HepG2 (cell line): ENCODE results near the gene CKS1B. TPM values are rescaled to one million over a fixed set of nuclear protein-coding genes. Genes with fewer than 3 reads are reported as not detected.
A peak's percentile ranks its signal among the peaks of the same experiment; 100 is the strongest.

Experiments
- ARID4A ChIP-seq: sonication (generic); formaldehyde crosslinking; IDR thresholded peaks from 2 replicates; pipeline ENCODE4 v1.5.0; 2020; ENCODE audit warnings: mild to moderate bottlenecking, missing genetic modification reagents, borderline replicate concordance
- DPF2 ChIP-seq: sonication (generic); formaldehyde crosslinking; IDR thresholded peaks from 2 replicates; pipeline ENCODE4 v1.4.0; 2020; ENCODE audit warnings: mild to moderate bottlenecking, low read depth, missing genetic modification reagents, borderline replicate concordance
- GABPA ChIP-seq, 2 experiments: IDR thresholded peaks; 2 replicates each; pipeline ENCODE4 v1.6.1; 2011 to 2016; ENCODE audit warnings: low read depth in 2 of 2, low read length in 1 of 2, missing biosample characterization in 1 of 2, missing genetic modification characterization in 1 of 2
- HOXD1 ChIP-seq: sonication (generic); formaldehyde crosslinking; IDR thresholded peaks from 2 replicates; pipeline ENCODE4 v1.5.0; 2020; ENCODE audit warnings: missing genetic modification reagents
- KLF15 ChIP-seq: sonication (generic); formaldehyde crosslinking; IDR thresholded peaks from 2 replicates; pipeline ENCODE4 v1.8.1; 2023; ENCODE audit warnings: borderline replicate concordance, mild to moderate bottlenecking, inconsistent platforms, missing genetic modification reagents, mixed read lengths
- MEF2D ChIP-seq: sonication (generic); formaldehyde crosslinking; IDR thresholded peaks from 2 replicates; pipeline ENCODE4 v1.5.1; 2020; ENCODE audit warnings: mild to moderate bottlenecking, missing genetic modification reagents
- NR2F6 ChIP-seq, 2 experiments: IDR thresholded peaks; 2 replicates each; pipeline ENCODE4 v1.6.1; 2016; ENCODE audit warnings: antibody characterized with exemption in 1 of 2, mild to moderate bottlenecking in 1 of 2
- PCBP1 ChIP-seq: fragments of 200-400 bp; formaldehyde crosslinking; IDR thresholded peaks from 2 replicates; pipeline ENCODE4 v1.6.1; 2017; ENCODE audit warnings: mild to moderate bottlenecking, low read depth, low read length, borderline replicate concordance
- U2AF2 ChIP-seq: fragments of 200-400 bp; formaldehyde crosslinking; IDR thresholded peaks from 2 replicates; pipeline ENCODE4 v1.6.1; 2017; ENCODE audit warnings: low read depth, mild to moderate bottlenecking, low read length
- ZFP62 ChIP-seq: sonication (generic); formaldehyde crosslinking; IDR thresholded peaks from 2 replicates; pipeline ENCODE4 v1.4.0; 2020; ENCODE audit warnings: missing genetic modification reagents
- ZNF382 ChIP-seq: sonication (generic); formaldehyde crosslinking; IDR thresholded peaks from 2 replicates; pipeline ENCODE4 v1.5.0; 2020; ENCODE audit warnings: missing genetic modification reagents, mild to moderate bottlenecking, borderline replicate concordance
- ZNF614 ChIP-seq: IDR thresholded peaks from 2 replicates; pipeline ENCODE4 v1.6.1; 2018; ENCODE audit warnings: missing biosample characterization, missing genetic modification reagents, inconsistent platforms, borderline replicate concordance
- ZNF878 ChIP-seq: sonication (generic); formaldehyde crosslinking; IDR thresholded peaks from 2 replicates; pipeline ENCODE4 v1.8.1; 2023; ENCODE audit warnings: mild to moderate bottlenecking, missing genetic modification reagents, moderate library complexity
- ZNF883 ChIP-seq: sonication (generic); formaldehyde crosslinking; IDR thresholded peaks from 2 replicates; pipeline ENCODE4 v1.5.1; 2020; ENCODE audit warnings: mild to moderate bottlenecking, missing genetic modification reagents; ENCODE audit errors: not compliant biosample characterization
- polyA plus RNA-seq, 8 experiments: library from polyadenylated mRNA; depleted of rRNA in 3 of 8; stranded (reverse) in 7 of 8; unstranded in 1 of 8; fragments of >200 nt; fragmentation: Illumina TruSeq in 4 of 8; extraction: Trizol in 4 of 8; gene quantifications; 2 replicates each; pipeline versions ENCODE4 v1.2.1 to v1.2.3, GENCODE V29; 2011 to 2016; ENCODE audit warnings: low read depth in 4 of 8, missing spikeins in 1 of 8, mixed read lengths in 1 of 8; ENCODE audit not compliant: insufficient read depth in 1 of 8
- total RNA-seq, 5 experiments: library from RNA; depleted of rRNA; stranded (reverse); fragments of >200 nt; fragmentation: Illumina TruSeq; extraction: Trizol; gene quantifications; 2 replicates each; pipeline ENCODE4 v1.2.3, GENCODE V29; 2016; ENCODE audit warnings: low read depth in 1 of 5
- TF ChIP-seq, protein P1 (sequence below): sonication (generic); formaldehyde crosslinking; IDR thresholded peaks from 2 replicates; pipeline ENCODE4 v1.9.0; 2021; ENCODE audit warnings: missing genetic modification reagents, borderline replicate concordance
- TF ChIP-seq, protein P2 (sequence below): sonication (generic); formaldehyde crosslinking; IDR thresholded peaks from 2 replicates; pipeline ENCODE4 v1.8.0; 2022; ENCODE audit warnings: missing genetic modification reagents, mild to moderate bottlenecking, moderate library complexity, borderline replicate concordance

The CKS1B gene
- total and polyA plus RNA-seq, 2 of the 13 experiments (the other 11 are each of a cell fraction or from before 2014, with no cell fraction given): 217 to 222 TPM

DNA sequence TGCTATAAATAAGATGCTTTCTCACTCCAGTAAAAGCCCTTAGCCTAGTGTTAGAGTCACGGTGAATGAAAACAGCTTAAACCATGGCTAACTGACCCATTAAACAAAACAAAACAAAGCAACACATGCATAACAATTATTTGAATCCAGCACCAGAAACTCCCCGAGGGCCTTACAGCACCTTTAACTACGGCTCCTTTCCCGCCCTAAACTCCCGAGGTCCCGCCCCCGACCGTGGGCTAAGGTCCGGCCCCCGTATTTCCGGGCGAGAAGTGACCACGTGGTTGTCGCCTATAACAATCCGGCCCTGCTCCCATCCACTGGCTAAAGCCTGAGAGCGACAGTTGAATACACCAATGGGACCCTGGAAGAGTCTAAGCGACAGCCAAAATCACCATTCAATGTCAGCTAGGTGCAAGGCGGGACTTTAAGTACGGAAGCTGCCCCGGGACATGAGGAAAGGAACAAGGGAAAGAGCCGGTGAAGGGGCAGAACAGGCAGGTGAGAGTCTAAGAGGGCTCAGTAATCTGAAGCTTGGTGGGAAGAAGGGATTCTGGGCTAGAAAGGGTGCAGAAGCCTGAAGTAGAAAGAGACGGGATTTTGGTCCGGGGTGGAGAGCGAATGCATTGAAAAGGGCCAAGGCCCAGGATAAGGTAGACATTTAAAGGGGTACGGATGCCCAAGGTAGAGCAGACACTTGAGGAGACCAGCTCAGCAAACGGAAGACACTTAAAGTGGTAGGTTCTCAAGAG is 8.6 kb downstream of the CKS1B start, which contains the start of gene FLAD1 (continued):
- TF ChIP-seq NR2F6 (IDR thresholded peaks at IDR 0.05) (no peak), NR2F6 (CRISPR knock-in tag; IDR thresholded peaks at IDR 0.05) (no peak), U2AF2 (no peak), ZNF883 (no peak), ZNF878 (CRISPR knock-in tag) (peak; percentile 77), ZNF614 (CRISPR knock-in tag) (no peak), ZFP62 (no peak), KLF15 (CRISPR knock-in tag) (no peak), PCBP1 (no peak), ZNF382 (CRISPR knock-in tag) (no peak), DPF2 (CRISPR knock-in tag) (no peak), GABPA (IDR thresholded peaks at IDR 0.05; ENCODE audit: low read depth, low read length) (peak; percentile 78), GABPA (CRISPR knock-in tag; IDR thresholded peaks at IDR 0.05; ENCODE audit: low read depth) (peak; percentile 96), HOXD1 (no peak), ARID4A (peak; percentile 92), MEF2D (CRISPR knock-in tag) (peak; percentile 31; the same call in 1 of the 2 replicates)
- TF ChIP-seq, protein P1, sequence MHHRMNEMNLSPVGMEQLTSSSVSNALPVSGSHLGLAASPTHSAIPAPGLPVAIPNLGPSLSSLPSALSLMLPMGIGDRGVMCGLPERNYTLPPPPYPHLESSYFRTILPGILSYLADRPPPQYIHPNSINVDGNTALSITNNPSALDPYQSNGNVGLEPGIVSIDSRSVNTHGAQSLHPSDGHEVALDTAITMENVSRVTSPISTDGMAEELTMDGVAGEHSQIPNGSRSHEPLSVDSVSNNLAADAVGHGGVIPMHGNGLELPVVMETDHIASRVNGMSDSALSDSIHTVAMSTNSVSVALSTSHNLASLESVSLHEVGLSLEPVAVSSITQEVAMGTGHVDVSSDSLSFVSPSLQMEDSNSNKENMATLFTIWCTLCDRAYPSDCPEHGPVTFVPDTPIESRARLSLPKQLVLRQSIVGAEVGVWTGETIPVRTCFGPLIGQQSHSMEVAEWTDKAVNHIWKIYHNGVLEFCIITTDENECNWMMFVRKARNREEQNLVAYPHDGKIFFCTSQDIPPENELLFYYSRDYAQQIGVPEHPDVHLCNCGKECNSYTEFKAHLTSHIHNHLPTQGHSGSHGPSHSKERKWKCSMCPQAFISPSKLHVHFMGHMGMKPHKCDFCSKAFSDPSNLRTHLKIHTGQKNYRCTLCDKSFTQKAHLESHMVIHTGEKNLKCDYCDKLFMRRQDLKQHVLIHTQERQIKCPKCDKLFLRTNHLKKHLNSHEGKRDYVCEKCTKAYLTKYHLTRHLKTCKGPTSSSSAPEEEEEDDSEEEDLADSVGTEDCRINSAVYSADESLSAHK (CRISPR knock-in tag): no peak
- TF ChIP-seq, protein P2, sequence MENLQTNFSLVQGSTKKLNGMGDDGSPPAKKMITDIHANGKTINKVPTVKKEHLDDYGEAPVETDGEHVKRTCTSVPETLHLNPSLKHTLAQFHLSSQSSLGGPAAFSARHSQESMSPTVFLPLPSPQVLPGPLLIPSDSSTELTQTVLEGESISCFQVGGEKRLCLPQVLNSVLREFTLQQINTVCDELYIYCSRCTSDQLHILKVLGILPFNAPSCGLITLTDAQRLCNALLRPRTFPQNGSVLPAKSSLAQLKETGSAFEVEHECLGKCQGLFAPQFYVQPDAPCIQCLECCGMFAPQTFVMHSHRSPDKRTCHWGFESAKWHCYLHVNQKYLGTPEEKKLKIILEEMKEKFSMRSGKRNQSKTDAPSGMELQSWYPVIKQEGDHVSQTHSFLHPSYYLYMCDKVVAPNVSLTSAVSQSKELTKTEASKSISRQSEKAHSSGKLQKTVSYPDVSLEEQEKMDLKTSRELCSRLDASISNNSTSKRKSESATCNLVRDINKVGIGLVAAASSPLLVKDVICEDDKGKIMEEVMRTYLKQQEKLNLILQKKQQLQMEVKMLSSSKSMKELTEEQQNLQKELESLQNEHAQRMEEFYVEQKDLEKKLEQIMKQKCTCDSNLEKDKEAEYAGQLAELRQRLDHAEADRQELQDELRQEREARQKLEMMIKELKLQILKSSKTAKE (CRISPR knock-in tag): no peak
